Left hindlimb (tissue), 1 donor: ENCODE measurements around the gene RNPEP.
"Not testable (repeated sequence)": the region's sequence is repeated elsewhere in the genome, so short reads cannot be mapped to it uniquely, and the experiment has no call there.

Experiments used
- DNase-seq: peaks from one replicate; pipeline ENCODE4 v3.0.0-alpha.2; 2018

RNPEP gene

GRCh38 chr1:202011994-202012393 is 29.5 kb downstream of the RNPEP start:
- no peak for DNase-seq

- no peak for DNase-seq
These were observed 30.4 kb downstream of the RNPEP start for GRCh38 chr1:202012544-202013478.

GRCh38 chr1:202013603-202014002 is 31.2 kb downstream of the RNPEP start:
- DNase-seq, result no peak

GRCh38 chr1:202014060-202014459 is 31.6 kb downstream of the RNPEP start:
- DNase-seq, result no peak

GRCh38 chr1:202014915-202015661 is 32.6 kb downstream of the RNPEP start:
- DNase-seq, result no peak

GRCh38 chr1:202015662-202015937 is 33.2 kb downstream of the RNPEP start:
- no peak for DNase-seq

- no peak for DNase-seq
These were observed 33.8 kb downstream of the RNPEP start for GRCh38 chr1:202016022-202016810.

- no peak for DNase-seq
These were observed 34.6 kb downstream of the RNPEP start for GRCh38 chr1:202016811-202017748.

- DNase-seq, result no peak
These were observed 35.5 kb downstream of the RNPEP start for GRCh38 chr1:202017749-202018467.

- no peak for DNase-seq
These were observed 36.2 kb downstream of the RNPEP start for GRCh38 chr1:202018468-202019234.

- DNase-seq, result not testable (repeated sequence)
These were observed 36.7 kb downstream of the RNPEP start for GRCh38 chr1:202019235-202019558.

GRCh38 chr1:202023001-202023433 is 40.6 kb downstream of the RNPEP start:
- no peak for DNase-seq

- no peak for DNase-seq
These were observed 46.8 kb downstream of the RNPEP start for GRCh38 chr1:202029171-202029665.

GRCh38 chr1:202029727-202030126 is 47.3 kb downstream of the RNPEP start:
- no peak for DNase-seq

- no peak for DNase-seq
These were observed 49.3 kb downstream of the RNPEP start for GRCh38 chr1:202031796-202032195.

- no peak for DNase-seq
These were observed 51.8 kb downstream of the RNPEP start for GRCh38 chr1:202034149-202034682.

- DNase-seq, result peak; percentile 81
These were observed 52.4 kb downstream of the RNPEP start for GRCh38 chr1:202034683-202035462.

- DNase-seq, result no peak
These were observed 54.3 kb downstream of the RNPEP start for GRCh38 chr1:202036595-202037387.
